GM18502 (cell line): ENCODE data around the gene TBC1D1.
A peak's percentile ranks its signal among the peaks of the same experiment; 100 is the strongest.

Experiments used
- ATAC-seq: cut with Tn5 transposase; IDR thresholded peaks from one replicate; pipeline ENCODE4 v1.9.1; 2021; ENCODE audit warnings: mild to moderate bottlenecking; ENCODE audit not compliant: unreplicated experiment, poor library complexity

Gene TBC1D1

DNA sequence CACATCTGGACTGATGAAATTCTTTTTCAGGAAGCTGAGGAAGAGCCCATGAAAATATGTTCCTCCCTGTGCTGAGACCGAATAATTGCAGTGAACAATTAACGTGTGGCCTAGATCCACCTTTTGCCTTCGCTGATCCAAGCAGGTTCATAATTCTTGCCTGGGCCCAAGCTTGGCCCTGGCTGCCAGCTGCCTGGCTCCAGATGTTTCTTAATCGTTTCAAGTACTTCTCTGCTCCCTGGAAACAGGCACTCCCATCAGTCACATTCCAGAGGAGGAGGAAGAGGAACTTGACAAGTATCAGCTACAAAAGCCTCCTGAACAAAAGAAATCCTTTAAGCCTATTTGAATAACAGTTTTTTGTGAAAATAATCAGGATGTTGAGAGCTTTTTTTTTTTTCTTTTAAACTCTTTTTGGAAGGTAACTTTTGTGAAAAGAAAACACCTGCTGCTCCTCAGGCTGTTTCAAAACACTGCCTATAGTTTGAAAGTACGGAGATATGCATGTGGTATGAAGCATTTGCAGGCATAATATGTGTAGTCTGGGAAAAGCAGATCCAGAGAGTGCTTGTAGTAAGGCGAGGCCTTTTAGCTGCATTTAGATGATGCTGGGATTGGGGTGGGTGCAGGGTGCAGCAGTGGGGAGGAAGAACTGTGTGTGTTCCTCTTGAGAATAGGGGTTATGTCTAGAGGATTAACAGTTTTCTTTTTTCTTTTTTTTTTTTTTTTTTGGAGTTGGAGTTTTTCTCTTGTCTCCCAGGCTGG is 223.7 kb downstream of the TBC1D1 start:
- no peak for ATAC-seq

DNA sequence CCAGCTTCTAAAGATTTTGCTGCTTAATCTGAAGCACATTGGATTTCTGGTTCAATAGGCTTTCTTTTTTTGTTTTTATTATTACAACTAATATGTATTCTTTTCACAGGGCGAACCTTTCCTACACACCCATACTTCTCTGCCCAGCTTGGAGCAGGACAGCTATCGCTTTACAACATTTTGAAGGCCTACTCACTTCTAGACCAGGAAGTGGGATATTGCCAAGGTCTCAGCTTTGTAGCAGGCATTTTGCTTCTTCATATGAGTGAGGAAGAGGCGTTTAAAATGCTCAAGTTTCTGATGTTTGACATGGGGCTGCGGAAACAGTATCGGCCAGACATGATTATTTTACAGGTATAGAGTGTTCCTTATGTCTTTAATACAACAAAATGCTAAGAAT is 224.7 kb downstream of the TBC1D1 start:
- ATAC-seq, result no peak

GRCh38 chr4:38117591-38117990 is 226.7 kb downstream of the TBC1D1 start:
- ATAC-seq, result no peak

GRCh38 chr4:38119668-38120385 is 228.9 kb downstream of the TBC1D1 start:
- ATAC-seq, result no peak

- no peak for ATAC-seq
These were observed 229.9 kb downstream of the TBC1D1 start for GRCh38 chr4:38120772-38121171.

- ATAC-seq, result no peak
These were observed 231.2 kb downstream of the TBC1D1 start for GRCh38 chr4:38122060-38122459.

GRCh38 chr4:38123555-38123954 is 232.7 kb downstream of the TBC1D1 start:
- ATAC-seq, result no peak

- no peak for ATAC-seq
These were observed 234.1 kb downstream of the TBC1D1 start for GRCh38 chr4:38124961-38125360.

- ATAC-seq, result no peak
These were observed 234.9 kb downstream of the TBC1D1 start for GRCh38 chr4:38125816-38126215.

- ATAC-seq, result peak; percentile 44
These were observed 237.9 kb downstream of the TBC1D1 start for GRCh38 chr4:38128478-38129459.

GRCh38 chr4:38129460-38130227 is 238.8 kb downstream of the TBC1D1 start:
- ATAC-seq, result no peak

DNA sequence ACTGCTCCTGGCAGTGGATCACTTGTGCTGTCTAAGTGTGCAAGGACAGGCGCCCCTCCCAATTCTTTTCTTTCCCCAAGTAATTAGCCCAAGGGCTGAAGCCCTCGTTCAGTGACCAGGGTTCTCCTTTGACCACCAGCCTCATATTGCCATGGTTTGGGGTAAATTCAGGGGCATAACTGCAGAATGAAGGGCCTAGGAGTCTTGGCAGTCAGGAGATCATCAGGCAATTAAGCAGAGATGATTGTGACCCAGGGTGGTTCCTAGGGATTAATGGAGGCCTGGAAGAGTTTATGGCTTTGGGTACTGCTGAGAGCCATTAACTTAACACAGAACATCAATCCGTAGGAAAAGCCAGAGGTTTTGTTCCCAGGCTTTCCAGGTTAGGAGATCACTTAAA is 240.0 kb downstream of the TBC1D1 start:
- no peak for ATAC-seq

- peak; percentile 39 for ATAC-seq
These were observed 240.6 kb downstream of the TBC1D1 start for GRCh38 chr4:38131371-38132091.

DNA sequence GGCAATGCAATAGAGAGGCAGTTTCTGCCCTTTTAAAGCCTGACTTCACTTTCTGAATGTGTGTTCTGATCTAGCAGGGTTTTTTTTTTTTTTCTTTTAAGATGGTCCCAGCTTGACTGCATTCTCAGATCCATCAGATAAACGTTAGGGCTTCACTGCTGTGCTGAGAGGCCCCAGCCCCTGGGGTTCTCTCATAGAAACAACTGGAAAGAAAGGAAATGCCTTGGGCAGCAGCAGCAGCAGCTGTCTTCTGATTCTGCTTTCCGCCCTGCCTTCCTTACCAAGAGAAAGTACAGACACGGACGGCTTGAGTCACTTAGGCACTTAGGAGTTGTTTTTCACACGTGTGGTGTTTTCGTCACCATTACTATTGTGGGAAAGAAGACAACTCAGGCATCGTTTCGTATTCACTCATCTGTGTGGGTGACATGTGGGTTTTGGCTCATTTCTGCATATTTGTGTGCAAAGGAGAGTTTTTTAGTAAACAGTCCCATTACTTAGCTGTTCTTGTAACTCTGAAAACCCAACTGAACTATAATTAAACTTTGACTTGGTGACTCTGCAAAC is 241.3 kb downstream of the TBC1D1 start:
- peak; percentile 84 for ATAC-seq

GRCh38 chr4:38132843-38133662 is 242.2 kb downstream of the TBC1D1 start:
- ATAC-seq, result no peak

DNA sequence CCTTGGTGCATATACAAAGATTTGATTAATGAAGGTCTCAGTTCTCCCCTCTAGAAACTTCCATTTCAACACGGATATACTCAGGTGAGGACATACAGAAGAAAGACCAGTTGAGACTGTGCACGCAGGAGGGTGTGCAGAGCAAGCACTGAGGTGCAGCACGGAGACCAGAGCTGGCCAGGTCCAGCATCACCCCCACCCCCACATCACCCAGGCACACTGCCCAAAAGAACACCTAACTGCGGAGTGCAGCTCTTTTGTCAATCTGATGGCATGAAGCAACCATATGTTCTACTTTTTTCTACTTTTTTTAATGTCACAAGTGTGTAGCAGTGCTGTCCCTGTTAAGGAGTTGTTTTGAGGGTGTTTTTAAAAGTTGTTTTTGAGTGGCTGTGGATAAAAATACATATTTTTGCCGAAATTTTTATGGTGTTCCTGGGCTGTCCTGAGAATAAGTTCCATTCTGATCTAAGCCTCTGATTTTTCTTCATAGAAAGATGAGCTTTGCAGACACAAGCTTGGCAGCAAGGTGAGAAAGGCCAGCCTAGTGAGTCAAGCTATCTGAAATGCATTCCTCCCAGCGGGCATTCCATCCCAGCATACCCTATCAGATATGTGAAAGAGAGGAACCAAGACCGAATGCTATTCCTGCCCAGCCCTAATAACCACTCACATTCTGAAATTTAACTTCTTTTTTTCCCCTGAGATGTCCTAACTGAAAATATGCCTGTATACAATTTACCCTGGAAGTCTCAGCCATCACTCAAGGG is 243.0 kb downstream of the TBC1D1 start:
- no peak for ATAC-seq

DNA sequence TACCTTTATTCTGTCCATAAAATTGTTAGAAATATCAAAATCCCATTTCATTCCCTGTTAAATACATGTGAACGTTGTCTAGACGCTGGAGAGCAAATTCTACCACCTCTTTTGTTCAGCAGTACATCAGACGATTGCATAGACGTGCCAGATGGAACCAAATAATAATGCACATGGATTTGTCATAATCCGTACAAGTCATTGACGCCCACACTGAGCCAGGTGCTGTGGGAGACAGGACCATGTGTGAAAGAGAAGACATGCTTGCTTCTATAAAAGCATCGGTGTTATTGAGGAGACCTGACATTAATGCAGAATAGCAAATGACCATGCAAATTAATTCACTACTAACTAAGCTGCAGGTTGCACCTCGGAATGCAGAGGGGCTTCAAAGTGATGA is 244.3 kb downstream of the TBC1D1 start:
- no peak for ATAC-seq
